Subcutaneous adipose tissue (tissue), 4 donors: ENCODE results near the gene EPB41L1. TPM values are rescaled to one million over a fixed set of nuclear protein-coding genes. Genes with fewer than 3 reads are reported as not detected.

Experiments
- total RNA-seq, 4 donors: library from RNA; depleted of rRNA; stranded (reverse); fragments of >200 nt; gene quantifications; one replicate each; pipeline ENCODE4 v1.1.0, GENCODE V29; 2016
- TF ChIP-seq, protein P1 (sequence below): fragments of 450-650 bp; IDR thresholded peaks from one replicate; pipeline ENCODE4 v1.5.1; 2016; ENCODE audit warnings: low read depth, mild to moderate bottlenecking, control low read depth, antibody characterized with exemption, moderate library complexity

Gene EPB41L1
- total RNA-seq, 4 donors from 2014 or later = 38.1 to 86.1 (median 62.0) TPM

DNA sequence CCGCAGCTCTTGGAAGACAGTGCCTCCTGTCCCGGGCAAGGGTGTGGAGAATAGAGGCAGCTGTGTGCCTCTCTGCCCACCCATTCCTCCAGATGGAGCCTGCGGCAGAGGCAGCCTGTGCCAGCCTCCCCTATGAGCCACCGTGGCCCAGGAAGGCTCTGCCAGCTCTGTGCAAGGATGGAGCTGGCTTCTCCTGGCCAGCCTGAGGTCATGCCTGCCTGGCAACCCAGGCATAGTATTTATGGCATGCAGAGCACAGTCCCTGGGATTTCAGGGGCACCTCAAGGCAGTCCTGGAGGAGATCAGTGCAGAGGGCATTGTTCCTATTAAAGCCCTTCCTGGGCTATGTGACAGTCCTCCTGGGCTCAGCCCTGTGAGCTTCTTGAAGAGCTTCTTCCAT lies 1.5 kb downstream of the EPB41L1 start:
- TF ChIP-seq, protein P1, sequence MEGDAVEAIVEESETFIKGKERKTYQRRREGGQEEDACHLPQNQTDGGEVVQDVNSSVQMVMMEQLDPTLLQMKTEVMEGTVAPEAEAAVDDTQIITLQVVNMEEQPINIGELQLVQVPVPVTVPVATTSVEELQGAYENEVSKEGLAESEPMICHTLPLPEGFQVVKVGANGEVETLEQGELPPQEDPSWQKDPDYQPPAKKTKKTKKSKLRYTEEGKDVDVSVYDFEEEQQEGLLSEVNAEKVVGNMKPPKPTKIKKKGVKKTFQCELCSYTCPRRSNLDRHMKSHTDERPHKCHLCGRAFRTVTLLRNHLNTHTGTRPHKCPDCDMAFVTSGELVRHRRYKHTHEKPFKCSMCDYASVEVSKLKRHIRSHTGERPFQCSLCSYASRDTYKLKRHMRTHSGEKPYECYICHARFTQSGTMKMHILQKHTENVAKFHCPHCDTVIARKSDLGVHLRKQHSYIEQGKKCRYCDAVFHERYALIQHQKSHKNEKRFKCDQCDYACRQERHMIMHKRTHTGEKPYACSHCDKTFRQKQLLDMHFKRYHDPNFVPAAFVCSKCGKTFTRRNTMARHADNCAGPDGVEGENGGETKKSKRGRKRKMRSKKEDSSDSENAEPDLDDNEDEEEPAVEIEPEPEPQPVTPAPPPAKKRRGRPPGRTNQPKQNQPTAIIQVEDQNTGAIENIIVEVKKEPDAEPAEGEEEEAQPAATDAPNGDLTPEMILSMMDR = no peak

DNA sequence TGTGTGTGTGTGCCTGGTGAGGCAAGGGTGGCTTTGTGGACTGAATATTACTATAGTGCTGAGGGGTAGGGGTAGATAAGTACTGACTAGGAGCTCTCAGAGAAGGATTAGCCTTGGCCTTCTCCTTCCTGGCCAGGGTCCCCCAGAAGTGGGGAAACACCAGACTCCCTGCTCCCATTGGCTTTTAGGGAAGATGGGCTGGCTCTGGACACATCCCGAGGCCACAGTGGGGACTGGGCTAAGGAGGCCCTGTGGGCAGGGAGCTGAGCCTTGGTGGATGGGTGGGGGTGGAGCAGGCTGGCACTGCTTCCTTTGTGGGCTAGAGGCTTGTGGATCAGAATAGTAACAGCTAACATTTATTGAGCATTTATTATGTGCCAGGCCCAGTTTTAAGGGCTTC lies 3.1 kb downstream of the EPB41L1 start:
- TF ChIP-seq, protein P1 = no peak

DNA sequence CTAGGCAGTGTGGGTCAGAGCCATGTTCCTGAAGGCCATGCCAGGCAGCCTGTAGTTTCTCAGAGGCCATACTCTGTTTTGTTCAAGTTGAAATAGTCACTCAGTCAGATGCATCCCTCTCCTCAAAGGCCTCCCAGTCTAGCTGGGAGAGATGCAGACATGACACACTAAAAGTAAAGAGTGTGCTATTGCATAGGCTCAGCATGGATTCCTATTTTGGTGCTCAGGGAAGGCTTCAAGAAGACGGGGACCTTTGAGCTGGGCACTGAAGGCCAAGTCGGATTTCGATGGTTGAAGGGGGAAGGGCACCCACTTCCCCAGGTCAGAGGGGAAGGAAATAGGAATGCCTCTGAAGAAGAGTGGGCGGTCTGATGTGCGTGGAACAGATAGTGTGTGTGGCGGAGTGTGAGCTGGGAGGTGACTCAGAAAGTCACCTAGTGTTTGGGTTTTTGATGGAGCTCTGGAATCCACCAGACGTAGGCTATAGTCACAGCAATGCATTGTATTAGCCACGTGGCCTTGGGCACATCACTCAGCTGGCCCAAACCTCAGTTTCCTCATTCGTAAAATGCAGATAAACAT lies 3.7 kb downstream of the EPB41L1 start:
- TF ChIP-seq, protein P1 = no peak

DNA sequence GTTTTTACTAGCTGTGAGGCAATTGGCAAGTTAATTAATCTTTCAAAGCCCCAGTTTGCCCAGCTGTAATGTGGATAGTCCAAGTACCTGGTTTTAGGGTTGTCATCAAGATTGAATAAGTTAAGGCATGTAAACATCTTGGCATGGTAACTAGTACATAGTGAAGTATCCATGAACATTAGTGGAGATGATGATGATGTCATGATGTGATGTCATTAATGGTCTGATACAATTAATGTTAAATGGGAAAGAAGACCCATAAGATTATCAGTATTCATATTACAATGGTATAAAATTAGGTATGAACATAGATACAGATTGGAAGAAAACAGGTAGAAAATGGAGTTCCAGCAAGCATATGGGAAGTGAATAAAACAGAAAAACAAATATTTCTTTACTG lies 5.3 kb downstream of the EPB41L1 start:
- TF ChIP-seq, protein P1 = no peak

DNA sequence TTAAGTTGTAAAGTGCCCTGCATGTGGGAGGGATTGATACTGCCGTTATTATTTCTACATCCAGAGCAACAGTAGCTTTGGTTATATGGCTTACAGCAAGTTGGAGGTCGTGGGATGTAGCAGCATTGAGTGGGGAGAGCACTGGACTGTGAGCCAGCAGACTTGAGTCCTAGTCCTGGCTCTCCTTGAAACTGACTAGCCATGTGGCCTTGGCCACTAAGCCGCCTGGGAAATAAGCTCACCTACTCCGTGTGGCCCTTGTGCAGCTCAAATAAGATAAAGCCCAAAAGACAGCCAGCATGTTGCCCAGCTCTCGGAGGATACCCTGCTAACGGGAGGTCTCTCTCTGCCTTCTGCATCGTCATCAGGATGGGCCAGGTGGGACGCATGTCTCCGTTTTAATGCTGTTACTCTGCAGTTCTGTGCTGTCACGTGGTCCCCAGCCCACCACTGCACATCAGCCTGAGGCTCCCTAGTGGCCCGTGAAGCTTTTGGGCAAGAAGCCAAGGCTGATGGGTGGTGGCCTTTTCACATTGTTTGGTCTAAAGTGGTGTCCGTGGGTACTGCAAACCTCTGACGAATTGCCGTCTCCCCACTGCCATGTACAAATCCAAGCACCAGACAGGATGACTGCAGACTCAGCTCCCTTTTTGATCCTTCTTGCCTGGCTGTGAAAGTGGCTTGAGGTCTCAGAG lies 7.9 kb downstream of the EPB41L1 start:
- TF ChIP-seq, protein P1 = no peak

DNA sequence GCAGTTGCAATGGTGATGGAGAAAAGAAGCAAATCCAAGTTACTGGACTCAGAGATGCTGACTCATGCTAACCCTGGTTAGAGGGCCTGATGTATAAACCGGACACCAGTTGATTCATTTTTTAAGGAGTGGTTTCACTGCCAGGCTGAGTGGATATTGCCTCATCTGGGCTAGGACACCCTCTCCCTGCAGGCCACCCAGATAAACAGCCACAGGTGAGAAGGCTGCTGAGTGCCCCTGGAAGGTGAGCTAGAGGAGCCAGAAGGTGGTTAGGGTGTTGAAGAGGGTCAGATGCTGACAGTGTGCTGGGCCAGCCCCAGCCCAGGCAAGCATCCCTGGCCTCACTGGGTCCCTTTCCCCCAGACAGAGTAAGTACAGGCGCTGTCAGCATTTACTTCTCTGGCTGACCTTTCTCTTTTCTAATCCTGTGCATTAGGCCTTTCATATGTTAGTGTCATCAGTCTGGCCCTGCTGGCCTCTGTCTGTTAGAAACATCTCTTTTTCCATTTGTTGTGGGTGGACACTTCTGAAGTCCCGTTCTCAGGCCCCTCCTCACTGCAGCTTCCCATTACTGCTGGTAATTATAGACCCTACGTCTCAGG lies 13.5 kb downstream of the EPB41L1 start:
- TF ChIP-seq, protein P1 = no peak

DNA sequence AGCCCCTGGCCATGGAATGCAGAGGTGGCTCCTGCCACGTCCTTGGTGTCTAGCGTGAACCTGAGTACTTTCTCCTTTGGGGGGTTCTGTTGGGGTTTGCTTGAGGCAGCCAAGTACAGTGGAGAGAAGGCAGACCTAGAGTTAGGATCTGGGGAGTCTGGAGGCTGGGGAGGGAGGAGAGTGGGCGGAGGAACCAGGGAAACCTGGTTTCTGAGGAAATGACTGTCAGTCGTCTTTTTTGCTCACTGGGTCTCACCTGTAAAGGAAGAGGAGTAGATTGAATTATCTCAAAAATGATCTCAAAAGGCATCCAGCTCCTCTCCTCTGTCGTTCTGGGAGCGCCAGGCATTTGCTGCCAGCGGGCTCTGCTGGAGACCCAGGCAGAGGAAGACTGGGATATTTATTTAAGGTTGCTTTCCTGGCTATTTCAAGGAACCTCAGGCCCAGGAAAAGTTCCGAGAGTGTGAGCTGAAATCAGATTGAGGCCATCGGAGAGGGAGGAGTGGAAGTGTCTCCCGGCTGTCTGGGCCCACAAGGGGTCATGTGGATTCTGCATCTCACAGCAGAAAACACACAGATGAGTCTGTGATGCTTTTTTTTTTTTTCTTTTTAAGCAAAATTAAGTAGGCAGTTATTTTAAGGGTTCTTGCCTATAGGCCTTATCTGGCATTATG lies 16.1 kb downstream of the EPB41L1 start:
- TF ChIP-seq, protein P1 = no peak
